HepG2 (cell line): Measurements from ENCODE around the gene DNPH1. TPM values are rescaled to one million over a fixed set of nuclear protein-coding genes. Genes with fewer than 3 reads are reported as not detected.
A peak's percentile ranks its signal among the peaks of the same experiment; 100 is the strongest.

Experiments
- BORCS8-MEF2B ChIP-seq: sonication (generic); formaldehyde crosslinking; IDR thresholded peaks from 2 replicates; pipeline ENCODE4 v1.8.0; 2022; ENCODE audit warnings: mild to moderate bottlenecking, missing genetic modification reagents
- FOXC1 ChIP-seq: sonication (generic); formaldehyde crosslinking; IDR thresholded peaks from 2 replicates; pipeline ENCODE4 v1.8.0; 2022; ENCODE audit warnings: mild to moderate bottlenecking, missing genetic modification reagents, borderline replicate concordance
- HNF4A ChIP-seq: sonication (generic); formaldehyde crosslinking; IDR thresholded peaks from 2 replicates; pipeline ENCODE4 v1.4.0; 2020; ENCODE audit warnings: missing genetic modification reagents
- NFIC ChIP-seq: IDR thresholded peaks from 2 replicates; pipeline ENCODE4 v1.6.1; 2012; ENCODE audit warnings: mild to moderate bottlenecking, low read length, inconsistent platforms
- NFKBIZ ChIP-seq: IDR thresholded peaks from 2 replicates; pipeline ENCODE4 v1.6.1; 2018; ENCODE audit warnings: missing genetic modification reagents, missing compliant biosample characterization
- ZBTB3 ChIP-seq: sonication (generic); formaldehyde crosslinking; IDR thresholded peaks from 2 replicates; pipeline ENCODE4 v1.4.0; 2020; ENCODE audit warnings: low read depth, mild to moderate bottlenecking, moderate library complexity, missing genetic modification reagents, borderline replicate concordance
- ZFP90 ChIP-seq: sonication (generic); formaldehyde crosslinking; IDR thresholded peaks from 2 replicates; pipeline ENCODE4 v1.8.0; 2022; ENCODE audit warnings: missing genetic modification reagents, mild to moderate bottlenecking, inconsistent platforms, borderline replicate concordance
- ZNF121 ChIP-seq: sonication (generic); formaldehyde crosslinking; IDR thresholded peaks from 2 replicates; pipeline ENCODE4 v1.5.0; 2020; ENCODE audit warnings: mild to moderate bottlenecking, missing genetic modification reagents
- ZNF160 ChIP-seq: sonication (generic); formaldehyde crosslinking; IDR thresholded peaks from 2 replicates; pipeline ENCODE4 v1.8.0; 2022; ENCODE audit warnings: mild to moderate bottlenecking, inconsistent platforms, missing genetic modification reagents
- ZNF556 ChIP-seq: sonication (generic); formaldehyde crosslinking; IDR thresholded peaks from 2 replicates; pipeline ENCODE4 v1.4.0; 2020; ENCODE audit warnings: mild to moderate bottlenecking, missing genetic modification reagents, borderline replicate concordance
- polyA plus RNA-seq, 8 experiments: library from polyadenylated mRNA; depleted of rRNA in 3 of 8; stranded (reverse) in 7 of 8; unstranded in 1 of 8; fragments of >200 nt; fragmentation: Illumina TruSeq in 4 of 8; extraction: Trizol in 4 of 8; gene quantifications; 2 replicates each; pipeline versions ENCODE4 v1.2.1 to v1.2.3, GENCODE V29; 2011 to 2016; ENCODE audit warnings: low read depth in 4 of 8, missing spikeins in 1 of 8, mixed read lengths in 1 of 8; ENCODE audit not compliant: insufficient read depth in 1 of 8
- total RNA-seq, 5 experiments: library from RNA; depleted of rRNA; stranded (reverse); fragments of >200 nt; fragmentation: Illumina TruSeq; extraction: Trizol; gene quantifications; 2 replicates each; pipeline ENCODE4 v1.2.3, GENCODE V29; 2016; ENCODE audit warnings: low read depth in 1 of 5
- TF ChIP-seq, protein P1 (sequence below): sonication (generic); formaldehyde crosslinking; IDR thresholded peaks from 2 replicates; pipeline ENCODE4 v1.4.0; 2020; ENCODE audit warnings: missing genetic modification reagents, mild to moderate bottlenecking, borderline replicate concordance
- TF ChIP-seq, protein P2 (sequence below): sonication (generic); formaldehyde crosslinking; IDR thresholded peaks from 2 replicates; pipeline ENCODE4 v1.4.0; 2020; ENCODE audit warnings: missing genetic modification reagents
- TF ChIP-seq, protein P3 (sequence below): sonication (generic); formaldehyde crosslinking; conservative IDR thresholded peaks from 2 replicates; pipeline ENCODE4 v1.8.0; 2022; ENCODE audit warnings: mild to moderate bottlenecking, moderate library complexity, missing genetic modification reagents
- TF ChIP-seq, protein P4 (sequence below): sonication (generic); formaldehyde crosslinking; IDR thresholded peaks from 2 replicates; pipeline ENCODE4 v1.9.0; 2021; ENCODE audit warnings: mild to moderate bottlenecking, missing genetic modification reagents
- TF ChIP-seq, protein P5 (sequence below): sonication (generic); formaldehyde crosslinking; IDR thresholded peaks from 2 replicates; pipeline ENCODE4 v1.8.0; 2022; ENCODE audit warnings: mild to moderate bottlenecking, missing genetic modification reagents

Gene DNPH1
- total and polyA plus RNA-seq, 2 of the 13 experiments (the other 11 are each of a cell fraction or from before 2014, with no cell fraction given): 56.5 to 75.1 TPM

DNA sequence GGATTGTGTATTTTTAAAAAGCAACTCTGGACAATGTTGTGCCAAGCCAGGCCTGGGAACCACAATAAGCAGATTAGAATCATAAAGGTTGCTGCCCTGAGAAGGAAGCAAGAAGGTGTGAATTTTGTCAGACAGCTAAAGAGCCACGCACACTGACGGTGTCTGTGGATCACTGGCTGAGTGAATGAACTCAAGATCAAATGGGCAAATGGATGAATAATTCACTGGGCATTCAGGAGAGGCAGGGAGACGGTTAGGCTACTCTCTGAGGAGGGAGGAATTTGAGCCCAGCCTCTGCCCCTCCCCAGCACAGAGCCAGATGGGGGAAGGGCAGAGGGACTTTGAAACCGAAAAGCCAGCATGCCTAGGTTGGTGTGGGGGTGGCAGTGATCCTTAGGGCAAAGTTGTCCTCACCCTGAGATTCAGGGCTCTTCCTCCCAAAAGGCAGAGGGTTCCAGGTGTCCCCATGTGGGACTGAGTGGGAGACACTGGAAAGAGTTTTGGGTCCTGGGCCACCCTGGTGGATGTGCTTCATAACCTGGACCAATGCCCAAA is 49.3 kb upstream of the DNPH1 start (continued):
- TF ChIP-seq, protein P1, sequence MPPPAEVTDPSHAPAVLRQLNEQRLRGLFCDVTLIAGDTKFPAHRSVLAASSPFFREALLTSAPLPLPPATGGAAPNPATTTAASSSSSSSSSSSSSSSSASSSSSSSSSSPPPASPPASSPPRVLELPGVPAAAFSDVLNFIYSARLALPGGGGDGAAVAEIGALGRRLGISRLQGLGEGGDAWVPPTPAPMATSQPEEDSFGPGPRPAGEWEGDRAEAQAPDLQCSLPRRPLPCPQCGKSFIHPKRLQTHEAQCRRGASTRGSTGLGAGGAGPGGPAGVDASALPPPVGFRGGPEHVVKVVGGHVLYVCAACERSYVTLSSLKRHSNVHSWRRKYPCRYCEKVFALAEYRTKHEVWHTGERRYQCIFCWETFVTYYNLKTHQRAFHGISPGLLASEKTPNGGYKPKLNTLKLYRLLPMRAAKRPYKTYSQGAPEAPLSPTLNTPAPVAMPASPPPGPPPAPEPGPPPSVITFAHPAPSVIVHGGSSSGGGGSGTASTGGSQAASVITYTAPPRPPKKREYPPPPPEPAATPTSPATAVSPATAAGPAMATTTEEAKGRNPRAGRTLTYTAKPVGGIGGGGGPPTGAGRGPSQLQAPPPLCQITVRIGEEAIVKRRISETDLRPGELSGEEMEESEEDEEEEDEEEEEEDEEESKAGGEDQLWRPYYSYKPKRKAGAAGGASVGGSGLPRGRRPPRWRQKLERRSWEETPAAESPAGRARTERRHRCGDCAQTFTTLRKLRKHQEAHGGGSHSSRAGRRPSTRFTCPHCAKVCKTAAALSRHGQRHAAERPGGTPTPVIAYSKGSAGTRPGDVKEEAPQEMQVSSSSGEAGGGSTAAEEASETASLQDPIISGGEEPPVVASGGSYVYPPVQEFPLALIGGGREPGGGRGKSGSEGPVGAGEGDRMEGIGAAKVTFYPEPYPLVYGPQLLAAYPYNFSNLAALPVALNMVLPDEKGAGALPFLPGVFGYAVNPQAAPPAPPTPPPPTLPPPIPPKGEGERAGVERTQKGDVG (CRISPR knock-in tag): no peak; the same call in 1 of the 2 replicates
- peak; percentile 84 for TF ChIP-seq ZNF556 (CRISPR knock-in tag)
- TF ChIP-seq, protein P2, sequence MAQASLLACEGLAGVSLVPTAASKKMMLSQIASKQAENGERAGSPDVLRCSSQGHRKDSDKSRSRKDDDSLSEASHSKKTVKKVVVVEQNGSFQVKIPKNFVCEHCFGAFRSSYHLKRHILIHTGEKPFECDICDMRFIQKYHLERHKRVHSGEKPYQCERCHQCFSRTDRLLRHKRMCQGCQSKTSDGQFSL (CRISPR knock-in tag): peak; percentile 94
- TF ChIP-seq, protein P3, sequence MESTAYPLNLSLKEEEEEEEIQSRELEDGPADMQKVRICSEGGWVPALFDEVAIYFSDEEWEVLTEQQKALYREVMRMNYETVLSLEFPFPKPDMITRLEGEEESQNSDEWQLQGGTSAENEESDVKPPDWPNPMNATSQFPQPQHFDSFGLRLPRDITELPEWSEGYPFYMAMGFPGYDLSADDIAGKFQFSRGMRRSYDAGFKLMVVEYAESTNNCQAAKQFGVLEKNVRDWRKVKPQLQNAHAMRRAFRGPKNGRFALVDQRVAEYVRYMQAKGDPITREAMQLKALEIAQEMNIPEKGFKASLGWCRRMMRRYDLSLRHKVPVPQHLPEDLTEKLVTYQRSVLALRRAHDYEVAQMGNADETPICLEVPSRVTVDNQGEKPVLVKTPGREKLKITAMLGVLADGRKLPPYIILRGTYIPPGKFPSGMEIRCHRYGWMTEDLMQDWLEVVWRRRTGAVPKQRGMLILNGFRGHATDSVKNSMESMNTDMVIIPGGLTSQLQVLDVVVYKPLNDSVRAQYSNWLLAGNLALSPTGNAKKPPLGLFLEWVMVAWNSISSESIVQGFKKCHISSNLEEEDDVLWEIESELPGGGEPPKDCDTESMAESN: 0 out of 2 replicates have a peak, but pooled peaks have one; percentile 28
- TF ChIP-seq NFKBIZ (CRISPR knock-in tag): no peak; the same call in none of the 2 replicates
- TF ChIP-seq ZNF160: no peak
- TF ChIP-seq HNF4A (CRISPR knock-in tag): peak; percentile 97
- no peak for TF ChIP-seq ZNF121 (CRISPR knock-in tag)
- TF ChIP-seq BORCS8-MEF2B (CRISPR knock-in tag): no peak; the same call in 1 of the 2 replicates
- TF ChIP-seq ZFP90 (CRISPR knock-in tag): no peak
- TF ChIP-seq, protein P4, sequence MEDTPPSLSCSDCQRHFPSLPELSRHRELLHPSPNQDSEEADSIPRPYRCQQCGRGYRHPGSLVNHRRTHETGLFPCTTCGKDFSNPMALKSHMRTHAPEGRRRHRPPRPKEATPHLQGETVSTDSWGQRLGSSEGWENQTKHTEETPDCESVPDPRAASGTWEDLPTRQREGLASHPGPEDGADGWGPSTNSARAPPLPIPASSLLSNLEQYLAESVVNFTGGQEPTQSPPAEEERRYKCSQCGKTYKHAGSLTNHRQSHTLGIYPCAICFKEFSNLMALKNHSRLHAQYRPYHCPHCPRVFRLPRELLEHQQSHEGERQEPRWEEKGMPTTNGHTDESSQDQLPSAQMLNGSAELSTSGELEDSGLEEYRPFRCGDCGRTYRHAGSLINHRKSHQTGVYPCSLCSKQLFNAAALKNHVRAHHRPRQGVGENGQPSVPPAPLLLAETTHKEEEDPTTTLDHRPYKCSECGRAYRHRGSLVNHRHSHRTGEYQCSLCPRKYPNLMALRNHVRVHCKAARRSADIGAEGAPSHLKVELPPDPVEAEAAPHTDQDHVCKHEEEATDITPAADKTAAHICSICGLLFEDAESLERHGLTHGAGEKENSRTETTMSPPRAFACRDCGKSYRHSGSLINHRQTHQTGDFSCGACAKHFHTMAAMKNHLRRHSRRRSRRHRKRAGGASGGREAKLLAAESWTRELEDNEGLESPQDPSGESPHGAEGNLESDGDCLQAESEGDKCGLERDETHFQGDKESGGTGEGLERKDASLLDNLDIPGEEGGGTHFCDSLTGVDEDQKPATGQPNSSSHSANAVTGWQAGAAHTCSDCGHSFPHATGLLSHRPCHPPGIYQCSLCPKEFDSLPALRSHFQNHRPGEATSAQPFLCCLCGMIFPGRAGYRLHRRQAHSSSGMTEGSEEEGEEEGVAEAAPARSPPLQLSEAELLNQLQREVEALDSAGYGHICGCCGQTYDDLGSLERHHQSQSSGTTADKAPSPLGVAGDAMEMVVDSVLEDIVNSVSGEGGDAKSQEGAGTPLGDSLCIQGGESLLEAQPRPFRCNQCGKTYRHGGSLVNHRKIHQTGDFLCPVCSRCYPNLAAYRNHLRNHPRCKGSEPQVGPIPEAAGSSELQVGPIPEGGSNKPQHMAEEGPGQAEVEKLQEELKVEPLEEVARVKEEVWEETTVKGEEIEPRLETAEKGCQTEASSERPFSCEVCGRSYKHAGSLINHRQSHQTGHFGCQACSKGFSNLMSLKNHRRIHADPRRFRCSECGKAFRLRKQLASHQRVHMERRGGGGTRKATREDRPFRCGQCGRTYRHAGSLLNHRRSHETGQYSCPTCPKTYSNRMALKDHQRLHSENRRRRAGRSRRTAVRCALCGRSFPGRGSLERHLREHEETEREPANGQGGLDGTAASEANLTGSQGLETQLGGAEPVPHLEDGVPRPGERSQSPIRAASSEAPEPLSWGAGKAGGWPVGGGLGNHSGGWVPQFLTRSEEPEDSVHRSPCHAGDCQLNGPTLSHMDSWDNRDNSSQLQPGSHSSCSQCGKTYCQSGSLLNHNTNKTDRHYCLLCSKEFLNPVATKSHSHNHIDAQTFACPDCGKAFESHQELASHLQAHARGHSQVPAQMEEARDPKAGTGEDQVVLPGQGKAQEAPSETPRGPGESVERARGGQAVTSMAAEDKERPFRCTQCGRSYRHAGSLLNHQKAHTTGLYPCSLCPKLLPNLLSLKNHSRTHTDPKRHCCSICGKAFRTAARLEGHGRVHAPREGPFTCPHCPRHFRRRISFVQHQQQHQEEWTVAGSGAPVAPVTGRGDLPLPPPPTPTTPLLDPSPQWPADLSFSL (CRISPR knock-in tag): no peak
- TF ChIP-seq, protein P5, sequence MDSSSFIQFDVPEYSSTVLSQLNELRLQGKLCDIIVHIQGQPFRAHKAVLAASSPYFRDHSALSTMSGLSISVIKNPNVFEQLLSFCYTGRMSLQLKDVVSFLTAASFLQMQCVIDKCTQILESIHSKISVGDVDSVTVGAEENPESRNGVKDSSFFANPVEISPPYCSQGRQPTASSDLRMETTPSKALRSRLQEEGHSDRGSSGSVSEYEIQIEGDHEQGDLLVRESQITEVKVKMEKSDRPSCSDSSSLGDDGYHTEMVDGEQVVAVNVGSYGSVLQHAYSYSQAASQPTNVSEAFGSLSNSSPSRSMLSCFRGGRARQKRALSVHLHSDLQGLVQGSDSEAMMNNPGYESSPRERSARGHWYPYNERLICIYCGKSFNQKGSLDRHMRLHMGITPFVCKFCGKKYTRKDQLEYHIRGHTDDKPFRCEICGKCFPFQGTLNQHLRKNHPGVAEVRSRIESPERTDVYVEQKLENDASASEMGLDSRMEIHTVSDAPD (CRISPR knock-in tag): 0 out of 2 replicates have a peak, but pooled peaks have one; percentile 52
- no peak for TF ChIP-seq FOXC1 (CRISPR knock-in tag)
- no peak; the same call in 1 of the 2 replicates for TF ChIP-seq ZBTB3 (CRISPR knock-in tag)
- no peak for TF ChIP-seq NFIC
